HuH-7.5 (cell line): Measurements from ENCODE around the gene SPOP.

Source experiments
- DNase-seq: peaks from one replicate; pipeline ENCODE4 v3.0.0; 2011; ENCODE audit warnings: low spot score

The SPOP gene

DNA sequence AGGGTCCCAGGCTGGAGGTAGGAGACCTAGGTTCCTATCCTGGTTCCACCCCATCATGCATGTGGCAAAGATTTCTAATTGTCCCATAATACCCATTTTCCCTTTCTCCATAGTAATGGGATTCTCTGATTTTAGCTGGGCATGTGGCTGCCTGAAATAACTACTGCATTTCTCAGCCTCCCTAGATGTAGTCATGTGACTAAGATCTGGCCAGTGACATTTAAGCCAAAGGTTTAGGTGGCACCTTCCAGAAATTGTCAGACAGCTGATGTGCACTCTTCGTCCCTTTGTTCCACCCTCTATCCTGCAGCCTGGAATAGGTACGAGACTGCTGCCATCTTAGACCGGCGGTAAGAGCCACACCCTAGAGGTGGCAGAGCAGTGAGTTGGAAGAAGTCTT, 94.0 kb downstream of the SPOP start:
- DNase-seq: no peak

DNA sequence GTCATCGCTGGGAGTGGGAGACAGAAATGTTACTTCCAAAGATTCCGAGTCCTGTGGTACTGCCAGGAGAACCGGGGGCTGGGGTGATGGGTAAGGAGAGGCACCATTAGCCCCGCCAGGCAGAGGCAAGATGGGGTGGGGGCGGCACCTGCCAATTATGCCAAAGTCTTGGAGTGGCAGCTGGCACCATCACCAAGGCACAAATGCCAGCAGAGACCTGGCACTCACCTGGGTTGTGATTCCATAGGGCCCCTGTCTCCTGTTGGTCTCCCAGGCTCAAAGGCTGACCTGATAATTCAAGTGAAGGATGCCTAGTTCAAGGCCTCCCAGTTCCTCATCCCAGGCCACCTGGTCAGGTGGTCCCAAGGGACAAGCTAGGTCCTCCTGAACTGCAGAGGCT, 94.7 kb downstream of the SPOP start:
- DNase-seq: no peak

DNA sequence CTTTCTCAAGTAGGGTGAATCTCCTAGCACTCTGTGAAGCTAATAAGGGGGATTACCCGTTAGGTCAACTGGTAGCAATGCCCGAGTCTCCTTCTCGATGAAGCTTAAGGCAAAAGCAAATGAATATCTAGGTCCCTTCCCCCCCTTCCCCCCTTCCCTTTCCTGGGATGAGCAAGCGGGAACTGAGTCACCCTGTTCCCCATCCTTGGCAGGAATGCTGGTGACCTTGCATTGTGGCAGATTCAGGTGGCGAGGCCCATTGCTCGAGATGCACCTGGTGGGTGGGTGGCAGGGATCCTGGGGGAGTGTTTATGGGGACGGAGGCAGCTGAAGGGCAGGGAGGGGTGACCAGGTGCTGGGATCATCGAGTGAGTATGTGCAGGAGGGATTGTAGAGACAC, 95.1 kb downstream of the SPOP start:
- no peak for DNase-seq

DNA sequence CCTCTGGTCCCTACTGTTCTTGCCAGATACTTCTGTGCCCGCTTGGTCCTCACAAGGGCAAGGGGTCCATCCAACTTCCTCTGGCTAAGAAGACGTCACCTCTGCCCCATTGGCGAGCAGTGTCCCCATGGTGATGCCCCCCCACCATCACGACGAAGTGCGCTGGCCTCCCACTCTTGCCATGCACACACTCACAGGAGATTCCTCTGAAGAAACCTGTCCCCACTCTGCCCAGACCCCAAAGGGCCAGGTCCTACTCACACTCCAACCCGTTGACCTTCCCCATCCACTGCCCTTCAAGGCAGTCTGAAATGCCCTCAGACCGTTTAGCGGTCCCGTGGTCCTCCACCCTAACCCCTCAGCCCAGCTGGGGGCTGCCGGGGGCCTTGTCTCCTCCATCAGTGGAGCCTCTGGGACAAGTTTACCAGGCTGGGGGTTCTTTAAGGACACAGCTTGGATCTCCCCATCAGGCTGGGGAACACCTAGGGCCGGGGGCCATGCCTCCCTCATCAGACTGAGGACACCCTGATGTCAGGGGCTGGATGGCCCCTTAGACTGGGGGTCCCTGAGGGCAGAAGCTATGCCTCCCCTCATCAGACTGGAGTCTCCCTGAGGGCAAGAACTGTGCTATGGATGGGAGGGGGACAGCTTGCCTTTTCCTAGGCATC, 95.7 kb downstream of the SPOP start:
- no peak for DNase-seq

DNA sequence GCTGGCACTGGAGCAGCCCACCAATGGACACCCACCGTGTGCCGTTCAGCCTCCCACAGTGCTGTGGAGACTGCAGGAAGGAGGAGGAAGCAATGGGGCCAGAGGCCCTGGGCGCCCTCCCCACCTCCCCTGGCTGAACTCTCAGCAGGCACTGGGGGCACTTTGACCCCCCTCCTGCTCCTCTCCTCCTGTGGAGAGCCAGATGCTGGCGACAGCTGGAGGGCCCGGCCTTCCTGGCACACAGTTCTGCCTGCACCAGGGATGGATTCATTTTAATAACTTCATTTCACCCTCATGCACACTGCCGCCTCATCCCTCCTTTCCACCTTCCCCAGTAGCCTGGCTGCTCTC, 96.3 kb downstream of the SPOP start:
- DNase-seq: no peak

DNA sequence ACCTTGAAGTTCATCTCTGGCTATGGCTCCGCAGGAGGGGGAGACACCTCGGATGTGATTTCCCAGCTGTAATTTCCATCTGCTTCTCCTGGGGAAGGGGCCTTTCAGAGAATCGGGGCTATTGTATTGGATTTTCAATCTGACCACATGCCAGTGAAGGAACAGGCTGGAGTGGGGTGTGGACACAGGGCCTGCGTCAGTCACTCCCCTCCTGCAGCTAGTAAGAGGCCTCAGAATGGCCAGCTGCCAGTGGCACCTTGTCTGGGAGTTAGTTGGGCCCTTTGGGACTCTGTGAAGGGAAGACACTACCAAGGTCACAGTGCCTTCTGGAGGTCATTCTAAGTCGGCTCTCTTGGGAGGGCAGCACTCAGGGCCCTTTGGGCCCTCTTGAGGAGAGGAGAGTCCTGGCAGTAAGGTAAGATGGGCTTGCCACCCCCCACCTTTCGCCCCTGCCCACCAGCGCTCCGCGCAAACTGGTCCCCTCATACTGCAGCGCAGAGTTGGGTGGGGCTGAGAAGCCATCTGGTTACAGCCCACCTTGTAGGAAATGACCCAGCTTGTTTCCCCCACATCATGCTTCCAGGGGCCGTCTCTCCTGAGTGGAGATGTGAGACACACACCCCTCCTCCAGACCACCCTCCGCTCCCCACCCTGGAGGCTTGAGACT, 96.8 kb downstream of the SPOP start:
- no peak for DNase-seq

DNA sequence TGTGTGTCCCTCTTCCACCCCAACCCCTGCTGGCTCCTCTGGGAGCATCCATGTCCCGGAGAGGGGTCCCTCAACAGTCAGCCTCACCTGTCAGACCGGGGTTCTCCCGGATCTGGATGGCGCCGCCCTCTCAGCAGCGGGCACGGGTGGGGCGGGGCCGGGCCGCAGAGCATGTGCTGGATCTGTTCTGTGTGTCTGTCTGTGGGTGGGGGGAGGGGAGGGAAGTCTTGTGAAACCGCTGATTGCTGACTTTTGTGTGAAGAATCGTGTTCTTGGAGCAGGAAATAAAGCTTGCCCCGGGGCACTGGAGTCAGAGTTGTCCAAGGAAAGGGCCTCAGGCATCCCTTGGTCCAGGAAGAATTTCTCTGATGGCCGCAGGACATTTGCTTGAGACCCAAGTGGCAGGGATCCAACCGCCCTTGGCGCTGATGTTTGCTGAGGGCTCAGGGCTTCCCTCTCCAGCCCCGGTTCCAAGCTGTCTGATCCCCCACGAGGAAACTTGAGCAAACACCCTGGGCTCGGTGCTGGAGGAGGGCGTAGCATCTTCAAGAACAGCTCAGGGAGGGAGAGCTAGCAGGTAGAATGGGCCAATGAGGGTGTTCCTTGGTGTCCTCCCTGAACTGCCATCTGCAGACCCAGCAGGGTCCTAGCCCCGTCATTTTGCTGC, 97.7 kb downstream of the SPOP start:
- no peak for DNase-seq

DNA sequence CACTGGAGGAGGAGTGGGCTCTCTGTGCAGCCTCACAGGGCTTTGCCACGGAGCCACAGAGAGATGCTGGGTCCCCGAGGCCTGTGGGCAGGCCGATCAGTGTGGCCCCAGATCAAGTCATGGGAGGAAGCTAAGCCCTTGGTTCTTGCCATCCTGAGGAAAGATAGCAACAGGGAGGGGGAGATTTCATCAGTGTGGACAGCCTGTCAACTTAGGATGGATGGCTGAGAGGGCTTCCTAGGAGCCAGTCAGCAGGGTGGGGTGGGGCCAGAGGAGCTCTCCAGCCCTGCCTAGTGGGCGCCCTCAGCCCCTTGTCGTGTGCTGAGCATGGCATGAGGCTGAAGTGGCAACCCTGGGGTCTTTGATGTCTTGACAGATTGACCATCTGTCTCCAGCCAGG, 98.4 kb downstream of the SPOP start:
- DNase-seq: no peak

DNA sequence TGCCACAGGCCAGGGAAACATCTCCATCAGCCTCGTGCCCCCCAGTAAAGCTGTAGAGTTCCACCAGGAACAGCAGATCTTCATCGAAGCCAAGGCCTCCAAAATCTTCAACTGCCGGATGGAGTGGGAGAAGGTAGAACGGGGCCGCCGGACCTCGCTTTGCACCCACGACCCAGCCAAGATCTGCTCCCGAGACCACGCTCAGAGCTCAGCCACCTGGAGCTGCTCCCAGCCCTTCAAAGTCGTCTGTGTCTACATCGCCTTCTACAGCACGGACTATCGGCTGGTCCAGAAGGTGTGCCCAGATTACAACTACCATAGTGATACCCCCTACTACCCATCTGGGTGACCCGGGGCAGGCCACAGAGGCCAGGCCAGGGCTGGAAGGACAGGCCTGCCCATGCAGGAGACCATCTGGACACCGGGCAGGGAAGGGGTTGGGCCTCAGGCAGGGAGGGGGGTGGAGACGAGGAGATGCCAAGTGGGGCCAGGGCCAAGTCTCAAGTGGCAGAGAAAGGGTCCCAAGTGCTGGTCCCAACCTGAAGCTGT, 98.9 kb downstream of the SPOP start:
- DNase-seq: no peak

DNA sequence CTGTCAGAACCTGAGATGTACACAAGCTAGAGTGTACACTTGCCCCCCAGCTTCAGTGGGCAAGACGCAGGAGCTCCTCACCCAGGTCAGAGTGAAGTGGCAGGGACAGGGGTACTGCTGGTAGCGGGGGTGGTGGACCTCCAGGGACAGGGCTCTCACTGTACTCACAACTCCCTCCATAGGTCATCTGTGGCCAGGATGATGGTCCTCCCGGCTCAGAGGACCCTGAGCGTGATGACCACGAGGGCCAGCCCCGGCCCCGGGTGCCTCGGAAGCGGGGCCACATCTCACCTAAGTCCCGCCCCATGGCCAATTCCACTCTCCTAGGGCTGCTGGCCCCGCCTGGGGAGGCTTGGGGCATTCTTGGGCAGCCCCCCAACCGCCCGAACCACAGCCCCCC, 99.5 kb downstream of the SPOP start:
- DNase-seq: no peak

DNA sequence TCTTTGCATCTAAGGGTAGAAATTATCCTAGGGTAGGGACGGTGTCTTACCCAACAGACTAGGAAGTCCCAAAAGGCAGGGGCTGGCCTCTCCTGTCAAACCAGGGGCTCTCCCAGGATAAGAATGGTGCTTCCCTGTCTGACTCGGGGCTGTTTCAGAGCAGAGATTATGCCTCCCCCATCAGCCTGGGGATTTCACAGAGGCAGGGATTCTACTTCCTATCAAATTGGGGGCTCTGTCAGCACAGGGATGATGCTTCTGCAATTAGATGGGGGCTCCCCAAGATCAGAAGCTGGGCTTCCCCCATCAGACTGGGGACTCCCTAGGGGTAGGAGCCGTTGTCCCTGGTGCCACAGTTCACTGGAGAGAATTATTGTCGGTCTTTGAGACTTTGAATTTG, 99.9 kb downstream of the SPOP start:
- no peak for DNase-seq

DNA sequence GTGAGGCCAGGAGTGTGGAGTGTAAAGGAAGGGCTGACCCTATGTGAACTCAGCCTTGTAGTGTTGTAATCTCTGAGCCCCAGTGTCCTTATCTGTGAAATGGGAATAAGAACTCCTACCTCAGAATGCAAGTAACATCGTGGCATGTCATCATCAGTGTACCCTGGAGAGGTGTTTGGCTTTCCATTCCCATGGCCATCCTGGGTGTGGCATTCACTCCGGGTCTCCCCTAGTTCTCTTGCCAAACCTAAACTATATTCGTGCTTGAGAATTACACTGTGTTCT, 100.3 kb downstream of the SPOP start:
- DNase-seq: no peak

DNA sequence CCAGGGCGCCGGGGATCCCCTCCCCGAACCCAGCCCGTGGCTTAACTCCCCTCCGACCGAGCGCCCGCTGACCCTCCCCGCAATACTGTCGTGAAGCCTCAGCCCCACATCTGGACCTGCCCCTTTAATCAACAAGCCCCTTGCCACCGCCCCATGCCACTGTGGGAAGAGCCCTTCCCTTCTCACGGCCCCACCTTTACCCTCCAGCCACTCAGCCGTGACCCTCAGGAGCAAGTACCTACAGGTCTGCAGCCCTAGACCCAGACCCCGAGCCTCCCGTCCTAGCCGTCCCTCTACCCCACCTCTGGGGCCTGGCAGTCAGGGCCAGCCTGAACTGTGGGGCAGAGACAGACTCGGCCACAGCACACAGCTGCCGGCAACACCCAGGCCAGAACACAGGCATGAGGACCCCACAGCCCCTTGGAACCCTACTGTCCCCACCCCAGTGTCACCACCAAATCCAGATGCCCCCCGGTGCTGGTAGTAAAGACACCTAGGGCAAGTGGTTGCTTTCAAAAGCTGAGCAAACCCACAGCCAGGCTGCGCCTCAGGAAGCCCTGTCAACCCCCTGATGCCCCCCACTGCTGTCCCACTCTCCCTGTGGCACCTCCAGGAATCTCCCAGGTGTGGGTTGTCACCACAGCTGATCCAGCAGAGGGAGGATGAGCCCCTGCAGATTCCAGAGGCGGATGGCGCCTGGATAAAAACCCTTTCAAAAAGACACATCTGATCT, 100.8 kb downstream of the SPOP start:
- no peak for DNase-seq

DNA sequence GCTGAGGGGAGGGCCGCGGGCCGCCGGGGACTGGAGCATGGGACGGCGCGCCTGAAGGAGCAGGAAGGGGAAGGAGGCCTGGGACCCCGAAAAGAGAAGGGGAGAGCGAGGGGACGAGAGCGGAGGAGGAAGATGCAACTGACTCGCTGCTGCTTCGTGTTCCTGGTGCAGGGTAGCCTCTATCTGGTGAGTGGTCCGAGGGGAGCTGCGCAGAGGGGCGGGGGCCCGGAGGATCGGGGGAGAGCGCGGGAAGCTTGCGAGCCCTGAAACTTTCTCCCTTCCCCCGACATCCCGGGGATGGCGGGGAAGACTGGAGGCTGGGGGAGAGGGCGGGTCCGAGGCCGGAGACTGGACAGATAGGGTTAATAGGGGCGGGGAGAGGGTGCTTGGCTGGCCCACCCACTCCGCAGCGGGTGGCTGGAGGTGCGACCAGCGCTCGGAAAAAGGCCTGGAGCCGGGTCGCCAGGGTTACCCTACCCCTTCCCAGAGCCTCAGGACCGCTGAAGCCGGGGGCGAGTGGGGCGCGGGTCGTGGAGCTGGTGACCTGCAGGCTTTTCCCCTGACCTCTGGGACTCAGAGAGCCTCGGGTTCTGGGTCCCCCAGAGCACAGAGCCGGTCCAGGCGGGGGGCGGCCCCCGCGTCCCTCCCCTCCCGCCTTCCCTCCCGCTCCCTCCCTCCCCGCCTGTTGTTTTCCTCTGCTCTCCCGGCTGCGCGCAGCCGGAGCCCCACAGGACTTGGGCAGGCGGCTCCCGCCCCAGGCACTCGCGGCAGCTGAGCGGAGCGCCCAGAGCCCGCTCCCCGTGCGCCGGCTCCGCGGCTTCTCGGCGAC, 101.6 kb downstream of the SPOP start:
- peak; percentile 67 for DNase-seq

DNA sequence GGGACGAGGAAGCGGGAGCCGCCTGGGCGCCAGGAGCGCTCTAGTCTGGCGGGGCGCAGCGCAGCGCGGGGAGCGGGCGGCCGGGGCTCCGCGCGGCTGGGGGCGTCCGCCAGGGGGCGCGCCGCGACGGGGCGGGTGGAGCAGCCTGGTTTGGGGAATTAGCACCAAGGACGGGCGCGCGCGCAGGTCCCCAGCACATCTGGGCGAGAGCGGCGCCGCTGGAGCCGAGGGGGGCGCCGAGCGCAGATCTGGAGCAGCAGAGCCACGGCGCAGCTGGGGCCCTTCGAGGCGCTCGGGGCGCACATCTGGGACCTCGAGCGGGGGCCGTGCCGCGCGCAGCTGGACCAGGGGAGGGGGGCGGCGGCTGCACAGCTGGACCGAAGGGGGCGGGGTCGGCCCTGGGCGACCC, 102.2 kb downstream of the SPOP start, which contains the start of gene NXPH3:
TSS of gene NXPH3 (plus strand) at position 193 of the 409 bp plus-strand sequence. CDS start 349 bp downstream, outside the sequence.
- peak; percentile 85 for DNase-seq

DNA sequence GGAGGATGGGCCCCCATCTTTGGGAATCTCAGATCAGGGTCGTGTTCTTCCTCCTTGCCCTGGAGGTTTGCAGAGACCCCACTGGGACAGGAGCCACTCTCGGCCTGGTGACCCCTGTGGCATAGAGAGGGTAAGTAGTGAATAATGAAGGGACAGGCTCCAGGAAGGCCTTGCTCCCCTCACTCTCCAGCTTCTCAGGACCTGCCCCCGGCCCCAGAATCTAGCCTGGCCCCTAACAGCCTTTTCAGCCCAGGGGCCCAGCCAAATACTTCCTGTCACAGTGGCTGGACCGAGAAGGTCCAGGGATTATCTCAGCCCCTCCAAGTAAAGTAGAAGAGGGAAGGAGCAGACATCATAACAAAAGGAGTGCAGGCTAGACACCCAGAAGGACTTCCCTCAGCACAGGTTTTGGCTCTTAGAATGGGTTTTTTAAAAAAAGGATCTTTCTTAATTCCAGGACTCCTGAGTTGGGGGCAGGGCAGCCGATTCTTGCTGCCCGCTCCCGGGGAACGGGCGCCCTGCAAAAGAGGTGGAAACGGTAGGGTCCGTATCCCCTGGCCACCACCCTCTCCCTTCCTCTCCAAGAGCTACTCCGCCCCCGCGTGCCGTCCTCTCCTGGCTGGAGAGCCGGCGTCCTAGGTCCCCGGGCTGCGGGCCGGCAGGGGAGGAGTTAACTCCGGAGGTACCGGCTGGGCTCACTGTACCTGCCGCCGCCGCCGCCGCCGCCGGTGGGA, 102.8 kb downstream of the SPOP start:
- no peak for DNase-seq

DNA sequence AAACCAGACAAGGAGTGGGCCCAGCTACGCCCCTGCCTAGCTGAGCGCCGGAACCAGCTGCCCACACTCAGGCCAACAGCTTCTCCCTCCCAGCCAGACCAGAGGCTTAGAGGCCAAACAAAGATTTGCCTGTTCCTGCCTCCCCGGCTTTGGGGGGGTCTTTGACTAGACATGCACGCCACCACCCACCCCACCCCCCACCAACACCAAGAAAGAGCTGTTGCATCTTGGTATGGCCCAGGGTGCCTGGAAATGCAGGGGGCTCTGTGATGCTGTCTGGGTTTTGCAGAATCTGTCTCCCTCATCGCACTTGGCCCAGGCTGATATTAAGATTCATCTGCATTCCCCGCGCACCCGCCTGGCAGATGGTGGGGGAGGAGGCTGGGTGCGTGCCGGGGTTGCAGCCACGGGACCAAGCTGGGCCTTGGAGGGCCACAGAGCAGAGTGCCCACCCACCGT, 103.5 kb downstream of the SPOP start:
- no peak for DNase-seq

DNA sequence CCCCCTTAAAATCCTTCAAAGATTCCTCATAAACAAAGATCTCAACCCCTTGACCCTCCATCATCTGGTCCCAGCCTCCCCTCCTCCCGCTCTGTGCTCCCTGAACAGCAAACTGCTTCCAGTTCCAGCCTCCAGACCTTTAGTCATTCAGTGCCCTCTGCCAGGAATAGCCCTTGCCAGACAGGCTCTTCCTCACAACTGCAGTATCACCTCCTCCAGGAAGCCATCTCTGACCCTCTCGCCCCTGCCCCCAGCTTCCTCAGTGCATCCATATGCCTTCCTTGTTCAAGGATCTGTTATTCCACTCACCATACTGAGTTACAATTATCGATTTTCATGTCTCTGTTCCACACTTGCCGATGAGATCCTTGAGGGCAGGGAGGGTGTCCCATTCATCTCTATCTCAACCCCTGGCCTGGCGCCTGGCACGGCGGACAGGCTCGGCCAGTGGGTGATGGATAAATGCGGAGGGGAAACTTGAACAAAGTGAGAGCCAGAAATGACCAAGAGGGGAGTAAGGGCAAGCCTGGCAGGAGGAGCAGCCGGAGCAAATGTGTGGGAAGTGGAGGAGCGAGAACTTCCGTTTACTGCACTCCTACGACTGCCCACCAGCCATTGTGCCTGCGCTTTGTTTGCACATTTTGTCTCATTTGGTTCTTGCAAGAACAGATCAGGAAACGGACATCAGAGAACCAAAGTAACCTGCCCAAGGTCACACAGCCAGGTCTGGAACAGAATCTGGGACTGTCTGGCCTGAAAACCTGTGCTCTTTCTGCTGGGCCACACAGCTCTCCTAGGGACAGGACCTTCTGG, 104.2 kb downstream of the SPOP start:
- DNase-seq: no peak

DNA sequence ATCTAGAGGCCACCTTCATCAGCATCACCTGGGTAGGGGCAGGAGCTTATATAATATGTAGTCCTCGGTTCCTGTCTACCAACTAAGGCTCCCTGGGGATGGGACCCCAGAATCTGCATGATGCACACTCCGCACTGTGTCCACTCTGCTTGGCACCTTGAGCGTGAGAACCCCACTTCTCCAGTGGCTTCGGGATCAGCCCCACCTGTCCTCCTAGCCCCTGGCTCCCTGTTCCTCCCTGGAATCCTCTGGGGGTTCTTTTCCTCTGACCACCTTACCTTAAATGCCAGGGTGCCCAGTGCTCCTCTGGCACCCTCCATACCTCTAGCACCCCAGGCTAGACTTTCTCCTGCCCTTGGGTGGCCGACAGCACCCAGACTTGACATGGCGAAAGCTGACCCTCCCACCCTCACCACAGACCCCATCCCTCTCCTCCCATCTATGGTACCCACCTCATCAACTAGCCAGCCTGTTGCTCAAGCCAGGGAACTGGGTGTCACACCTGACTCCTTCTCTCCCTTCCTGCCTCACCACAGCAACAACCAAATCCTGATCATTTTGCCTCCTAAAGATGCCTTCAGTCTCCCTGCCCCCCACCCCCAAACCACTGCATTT, 105.0 kb downstream of the SPOP start:
- DNase-seq: no peak

DNA sequence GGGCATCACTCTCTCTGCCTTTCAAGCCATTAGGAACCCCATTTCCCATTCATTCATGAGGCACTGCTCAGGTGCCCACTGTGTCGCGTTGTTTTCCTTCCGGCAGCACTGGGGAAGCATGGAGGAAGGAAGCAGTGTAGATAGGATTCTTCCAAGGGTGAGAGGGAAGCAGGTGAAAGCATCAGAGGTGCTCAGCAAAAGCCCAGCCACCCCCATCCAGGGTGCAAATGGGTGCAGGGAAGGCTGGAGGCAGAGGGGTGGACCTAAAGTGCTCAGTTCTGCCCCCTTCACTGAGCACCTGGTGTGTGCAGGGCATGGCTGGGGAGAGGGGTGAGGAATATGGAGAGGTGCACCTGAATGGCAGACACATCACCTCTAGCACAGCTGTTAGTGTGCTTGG, 105.7 kb downstream of the SPOP start:
- DNase-seq: no peak
